8988T (cell line): ENCODE data around the gene ZDHHC12.

Experiments used
- DNase-seq: peaks from one replicate; pipeline ENCODE4 v3.0.0; 2011

The ZDHHC12 gene, protein sequence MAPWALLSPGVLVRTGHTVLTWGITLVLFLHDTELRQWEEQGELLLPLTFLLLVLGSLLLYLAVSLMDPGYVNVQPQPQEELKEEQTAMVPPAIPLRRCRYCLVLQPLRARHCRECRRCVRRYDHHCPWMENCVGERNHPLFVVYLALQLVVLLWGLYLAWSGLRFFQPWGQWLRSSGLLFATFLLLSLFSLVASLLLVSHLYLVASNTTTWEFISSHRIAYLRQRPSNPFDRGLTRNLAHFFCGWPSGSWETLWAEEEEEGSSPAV

DNA sequence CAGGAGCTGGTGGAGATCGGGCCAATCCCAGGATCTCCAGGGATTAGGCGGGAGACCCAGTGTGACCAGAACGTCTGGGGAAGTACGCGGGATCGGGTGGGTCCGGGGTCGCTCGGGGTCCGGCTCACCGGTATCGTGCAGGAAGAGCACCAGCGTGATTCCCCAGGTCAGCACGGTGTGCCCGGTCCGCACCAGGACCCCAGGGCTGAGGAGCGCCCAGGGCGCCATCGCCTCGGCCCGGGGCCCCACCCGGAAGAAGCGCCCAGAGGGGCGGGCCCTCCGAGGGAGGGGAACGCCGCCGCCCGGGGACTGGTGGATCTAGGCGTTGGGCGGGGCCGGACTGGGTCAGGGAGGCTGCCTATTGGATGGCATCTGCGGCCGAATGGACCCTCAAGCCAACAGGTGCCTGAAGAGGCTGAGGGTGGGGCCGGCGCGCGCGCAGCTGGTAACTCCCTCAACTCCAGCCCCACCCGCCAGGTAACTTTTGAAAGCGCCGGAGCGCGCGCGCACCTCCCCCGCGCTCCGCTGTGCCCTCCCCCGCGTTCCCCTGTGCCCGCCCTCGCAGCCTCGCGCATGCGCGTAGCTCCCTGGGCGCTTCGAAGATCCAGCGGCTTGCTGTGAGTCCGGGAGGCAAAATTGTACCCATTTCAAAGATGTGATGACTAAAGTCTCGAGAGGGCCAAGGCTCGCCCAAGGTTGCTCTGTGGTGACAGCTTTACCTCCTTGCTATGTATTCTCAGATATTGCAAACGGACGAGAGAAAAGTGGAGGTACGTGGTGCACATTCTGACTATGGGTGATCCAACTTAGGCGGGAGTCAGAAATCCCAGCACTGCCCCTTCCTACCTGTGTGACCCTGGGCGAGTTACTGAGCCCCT lies at the start of gene ZDHHC12:
TSS of gene ZDHHC12 (minus strand) at position 262 of the 878 bp plus-strand sequence. CDS start at position 228, 34 bp downstream.
- DNase-seq, result peak; percentile 98

DNA sequence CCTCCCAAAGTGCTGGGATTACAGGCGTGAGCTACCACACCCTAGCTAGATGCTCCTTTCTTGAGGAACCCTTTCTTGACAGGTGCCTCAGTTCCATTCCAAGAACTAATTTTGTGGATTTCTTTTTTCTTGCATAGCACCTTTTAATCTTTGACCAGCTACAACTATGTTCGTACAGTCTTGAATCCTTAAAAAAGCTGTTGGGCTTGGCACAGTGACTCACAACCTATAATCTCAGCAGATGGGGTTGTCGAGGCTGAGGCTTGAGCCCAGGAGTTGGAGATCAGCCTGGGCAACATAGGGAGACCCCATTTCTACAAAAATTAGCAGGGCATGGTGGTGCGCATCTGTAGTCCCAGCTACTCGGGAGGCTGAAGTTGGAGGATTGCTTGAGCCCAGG lies 49.1 kb upstream of the ZDHHC12 start:
- DNase-seq, result no peak

DNA sequence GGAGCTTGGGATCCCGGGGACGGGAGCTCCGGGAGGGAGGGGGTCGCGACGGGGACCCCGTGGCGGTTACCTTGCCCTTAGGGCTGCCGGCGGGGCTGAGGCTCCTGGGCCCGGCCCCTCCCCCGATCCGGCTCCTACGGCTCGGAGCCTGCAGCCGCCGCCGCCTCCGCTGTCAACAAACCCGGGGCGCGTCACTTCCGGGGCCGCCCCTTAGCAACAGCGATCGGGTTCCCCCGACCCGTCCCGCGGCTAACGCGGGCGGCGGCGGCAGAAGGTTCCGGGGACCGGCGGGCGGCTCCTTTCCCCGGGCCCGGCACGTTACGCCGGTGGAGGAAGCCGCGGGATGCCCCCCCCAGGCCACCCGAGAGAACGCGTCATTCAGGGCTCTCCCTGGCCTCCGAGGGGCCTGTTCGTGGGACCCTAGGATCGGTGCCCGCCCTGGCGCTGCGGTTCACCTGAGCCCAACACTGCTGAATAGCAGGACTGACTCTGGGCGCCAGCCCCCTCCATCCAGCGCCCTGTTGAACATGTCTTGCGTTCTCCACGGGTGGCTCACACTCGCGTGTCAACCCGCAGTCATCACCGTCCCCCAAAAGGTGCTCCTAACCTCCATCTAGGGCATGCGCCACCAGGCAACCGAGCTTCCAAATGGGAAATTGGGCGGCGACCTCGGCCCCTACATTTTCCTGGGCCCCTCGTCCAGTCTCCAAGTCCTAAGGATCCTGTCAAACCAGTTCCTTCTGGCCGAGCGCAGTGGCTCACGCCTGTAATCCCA lies 48.0 kb upstream of the ZDHHC12 start, which contains the start of gene ZER1:
TSS of gene ZER1 (minus strand) at position 183 of the 775 bp plus-strand sequence. CDS start 16,362 bp downstream, outside the sequence.
- peak; percentile 96 for DNase-seq

DNA sequence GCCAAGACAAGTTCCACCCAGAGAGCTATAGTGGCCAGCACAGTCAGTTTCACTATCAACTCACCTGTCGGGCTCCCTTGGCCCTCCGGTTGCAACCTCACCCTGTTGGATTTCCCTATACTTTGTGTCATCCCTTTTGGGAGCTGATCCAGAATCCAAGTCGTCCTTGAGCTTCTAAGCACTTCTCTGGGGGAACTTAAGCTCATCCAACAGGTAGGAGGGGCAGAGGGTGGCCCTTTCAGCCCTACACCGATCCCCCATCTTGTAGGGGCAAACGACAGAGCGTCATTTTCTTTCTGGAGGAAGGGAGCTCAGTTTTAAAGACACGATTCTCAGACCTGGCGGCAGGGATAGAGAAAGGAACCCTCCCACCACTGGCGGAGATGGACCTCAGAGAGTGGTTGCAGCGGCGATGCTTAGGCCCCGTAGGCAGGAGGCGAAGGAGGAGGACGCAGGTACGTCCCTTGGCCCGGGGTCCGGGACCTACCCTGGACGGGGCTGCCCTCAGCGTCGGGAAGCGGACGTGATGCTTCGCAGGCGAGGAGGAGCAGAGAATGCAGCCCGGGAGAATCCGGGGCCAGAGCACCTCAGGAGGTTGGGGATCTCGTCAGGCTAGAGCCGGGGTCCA lies 47.3 kb upstream of the ZDHHC12 start:
- DNase-seq, result no peak

DNA sequence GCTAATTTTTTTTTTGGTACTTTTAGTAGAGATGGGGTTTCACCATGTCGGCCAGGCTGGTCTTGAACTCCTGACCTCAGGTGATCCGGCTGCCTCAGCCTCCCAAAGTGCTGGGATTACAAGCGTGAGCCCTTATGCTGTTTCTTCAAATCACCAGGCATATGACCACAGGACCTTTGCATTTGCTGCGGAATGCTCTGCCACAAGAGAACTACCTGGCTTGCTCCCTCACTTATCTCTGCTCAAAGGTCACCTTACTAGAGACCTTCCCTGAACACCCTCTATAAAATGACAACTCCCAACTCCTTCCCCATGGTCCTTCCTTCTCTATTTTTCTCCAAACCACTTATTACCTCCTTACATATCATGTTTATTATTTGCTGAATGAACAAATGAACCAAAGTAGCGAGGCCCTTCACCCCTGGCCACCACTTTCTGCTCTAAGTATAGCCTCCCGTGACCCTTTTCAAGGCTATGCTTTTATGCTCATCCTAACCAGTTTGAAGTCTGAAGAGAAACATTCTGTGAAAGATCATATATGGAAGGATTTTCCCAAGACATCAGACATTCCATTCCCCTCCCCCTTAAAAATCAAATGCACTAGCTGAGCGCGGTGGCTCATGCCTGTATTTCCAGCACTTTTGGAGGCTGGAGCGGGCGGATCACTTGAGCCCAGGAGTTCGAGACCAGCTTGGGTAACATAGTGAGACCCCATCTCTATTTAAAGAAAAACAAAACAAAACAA lies 46.5 kb upstream of the ZDHHC12 start:
- DNase-seq, result no peak

DNA sequence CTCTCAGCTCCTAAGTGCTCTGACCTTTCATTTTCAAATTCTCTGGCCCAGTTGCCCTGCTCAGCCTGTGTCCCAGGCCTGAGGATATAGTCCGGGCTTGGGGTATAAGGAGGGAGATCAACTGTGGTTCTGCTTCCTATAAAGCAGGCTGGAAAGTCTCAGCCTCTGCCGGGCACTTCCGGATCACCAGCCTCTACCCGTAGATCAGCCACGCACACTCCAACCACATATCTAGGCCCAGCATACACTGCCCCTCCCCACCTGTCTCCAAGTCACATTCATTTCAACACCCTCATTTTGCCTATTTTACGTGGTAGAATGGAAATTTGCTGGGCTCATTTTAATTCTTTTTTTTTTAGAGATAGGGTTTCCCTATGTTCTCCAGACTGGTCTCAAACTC lies 44.7 kb upstream of the ZDHHC12 start:
- DNase-seq, result no peak

DNA sequence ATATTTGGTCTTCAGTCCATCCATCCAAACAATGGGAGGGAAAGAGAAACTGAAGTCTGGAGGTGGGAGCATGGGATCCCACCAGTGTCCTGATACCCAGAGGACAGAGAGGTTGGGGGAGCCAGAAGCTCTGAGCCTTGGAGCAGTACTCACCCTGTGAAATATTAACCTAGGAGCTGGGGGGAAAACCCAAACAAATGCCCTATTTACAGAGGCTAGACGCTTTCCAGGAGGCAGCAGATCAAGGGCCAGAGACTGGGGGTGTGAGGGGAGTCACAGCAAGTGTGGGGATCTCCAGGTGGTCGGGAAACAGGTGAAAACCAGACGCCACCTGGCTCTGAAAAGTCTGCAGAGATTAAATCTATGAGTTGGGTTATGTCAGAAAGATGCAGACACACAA lies 41.6 kb upstream of the ZDHHC12 start:
- no peak for DNase-seq

DNA sequence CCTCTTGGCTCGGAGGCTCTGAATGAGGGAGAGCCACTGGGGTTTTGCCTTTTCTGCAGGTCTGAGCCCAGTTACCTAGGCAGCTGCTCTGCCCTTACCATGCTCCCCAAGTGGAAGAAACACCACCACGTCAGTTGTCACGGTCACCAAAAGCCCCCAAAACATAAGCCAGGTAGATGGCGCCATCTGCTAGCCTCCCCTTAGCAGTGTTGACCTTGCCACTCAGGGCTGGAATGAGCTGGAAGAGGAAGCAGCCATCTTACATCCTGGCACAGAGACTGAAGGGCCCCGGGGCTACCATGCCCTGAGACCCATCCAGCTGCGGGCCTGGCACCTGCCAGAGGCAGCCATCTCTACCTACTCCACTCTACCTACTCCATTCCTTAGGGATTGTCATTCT lies 40.4 kb upstream of the ZDHHC12 start:
- DNase-seq, result no peak

DNA sequence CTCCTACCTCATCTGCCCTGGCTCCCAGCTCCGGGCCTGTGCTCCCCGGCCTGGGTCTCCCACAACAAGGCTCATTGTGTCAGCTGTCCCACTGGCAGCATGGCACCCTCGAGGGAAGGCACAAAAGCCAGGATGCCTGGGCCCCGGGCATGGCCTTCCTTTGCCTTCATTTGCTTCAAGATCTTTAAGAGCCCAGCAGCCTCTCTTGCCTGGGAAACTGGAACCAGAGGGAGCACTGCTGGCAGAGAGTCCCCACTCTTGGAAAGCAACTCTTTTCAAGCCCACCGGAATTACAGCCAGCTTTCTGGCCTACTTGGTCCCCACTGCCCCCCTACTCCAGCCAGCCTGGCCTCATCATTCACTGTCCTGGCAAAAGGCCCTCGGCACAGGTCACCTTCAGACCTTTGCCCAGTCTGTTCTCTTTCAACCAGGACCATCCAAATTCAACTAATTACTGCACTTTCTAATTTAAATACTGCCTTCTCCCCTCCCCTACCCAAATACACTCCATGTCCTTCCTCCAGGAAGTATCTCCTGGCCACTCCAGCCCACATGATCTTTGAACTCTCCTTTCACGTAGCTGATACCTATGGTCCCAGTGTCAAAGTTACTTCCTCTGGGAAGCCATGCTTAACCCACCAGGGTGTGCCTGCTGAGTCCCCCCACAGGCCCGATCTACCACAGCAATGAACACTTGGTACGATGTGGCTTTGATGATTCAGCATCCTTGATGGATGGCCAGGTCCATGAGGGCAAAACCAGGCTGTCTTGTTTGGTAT lies 38.9 kb upstream of the ZDHHC12 start:
- no peak for DNase-seq

DNA sequence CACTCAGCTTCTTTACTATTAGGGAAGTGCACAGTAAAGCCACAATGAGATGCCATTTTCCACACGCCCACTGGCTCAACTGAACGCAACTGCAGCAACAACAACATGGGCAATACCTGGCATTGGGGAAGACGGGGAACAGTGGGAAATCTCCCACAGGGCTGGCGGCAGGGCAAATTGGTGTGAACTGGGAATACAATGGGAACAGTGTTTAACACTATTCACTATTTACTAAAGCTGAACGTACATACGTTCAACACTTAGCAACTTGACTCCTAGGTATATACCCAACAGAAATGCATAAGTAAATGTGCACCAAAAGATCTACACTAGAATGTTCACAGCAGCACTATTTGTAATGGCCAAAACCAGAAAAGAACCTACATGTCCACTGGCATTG lies 33.7 kb upstream of the ZDHHC12 start:
- DNase-seq, result no peak

DNA sequence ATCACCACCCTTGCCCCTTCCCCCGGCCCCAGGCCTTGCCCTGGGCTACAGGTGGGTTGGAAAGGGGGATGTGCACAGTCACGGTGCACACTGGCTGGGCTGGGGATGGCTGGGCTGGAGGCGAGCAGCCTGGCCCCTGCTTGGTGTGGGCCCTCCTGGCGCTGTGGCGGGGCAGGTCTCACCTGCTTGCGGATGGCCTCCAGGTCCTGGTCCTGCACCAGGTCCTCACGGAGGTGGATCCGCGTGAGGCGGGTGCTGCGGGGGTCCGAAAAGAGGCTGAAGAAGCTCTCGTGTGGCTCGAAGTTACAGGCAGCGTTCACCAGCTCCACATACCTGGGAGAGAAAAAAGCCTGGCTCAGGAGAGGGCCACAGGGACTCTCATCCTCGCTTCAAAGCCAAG lies 29.7 kb upstream of the ZDHHC12 start:
- DNase-seq, result no peak

DNA sequence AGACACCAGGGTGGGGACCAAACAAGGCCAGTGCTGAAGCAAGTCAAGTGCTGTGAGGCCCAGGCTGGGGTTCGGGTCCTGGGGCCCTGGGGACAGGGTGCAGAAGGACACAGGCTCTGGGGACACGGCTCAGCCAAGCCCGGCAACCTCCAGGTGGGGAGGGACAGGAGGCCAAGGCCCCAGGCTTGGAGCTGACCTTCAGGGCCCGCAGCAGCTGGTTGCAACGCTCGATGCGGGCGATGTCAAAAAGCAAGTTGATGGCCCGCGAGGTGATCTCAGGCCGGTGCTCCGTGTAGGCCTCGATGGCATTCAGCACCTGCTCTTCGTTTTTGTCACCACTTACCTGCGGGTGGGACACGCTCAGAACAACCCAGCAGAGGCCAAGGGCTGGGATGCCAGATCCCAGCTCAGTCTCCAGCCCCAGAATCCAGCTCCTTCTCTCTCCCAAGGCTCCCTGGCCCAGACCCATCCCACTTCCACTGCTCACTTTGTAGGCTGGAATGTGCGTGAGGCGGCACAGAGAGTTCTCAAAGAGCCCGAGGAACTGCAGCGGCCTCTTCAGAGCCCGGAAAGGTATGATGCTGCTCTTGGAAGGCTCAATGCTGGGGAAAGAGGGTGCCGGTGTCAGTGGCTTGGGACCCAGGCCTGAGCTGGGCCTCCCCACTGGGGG lies 27.1 kb upstream of the ZDHHC12 start:
- no peak for DNase-seq

DNA sequence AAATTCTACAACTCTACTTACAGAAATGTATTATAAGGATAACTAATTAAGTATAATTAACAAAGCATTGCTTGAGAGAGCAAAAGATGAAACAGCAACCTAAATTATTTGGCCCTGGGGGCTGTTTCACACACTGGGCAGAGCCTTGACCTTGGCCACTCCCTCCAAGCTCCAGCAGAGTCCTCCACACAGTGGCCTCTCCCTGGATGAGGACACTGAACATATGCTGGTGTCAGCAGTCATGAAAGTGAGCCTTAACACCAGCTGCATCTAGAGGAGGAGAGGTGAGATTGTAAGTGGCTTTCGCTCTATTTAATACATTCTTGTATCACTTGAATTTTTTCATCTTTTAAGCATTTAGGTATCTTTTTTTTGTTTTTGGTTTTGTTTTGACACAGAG lies 23.3 kb upstream of the ZDHHC12 start:
- DNase-seq, result no peak

DNA sequence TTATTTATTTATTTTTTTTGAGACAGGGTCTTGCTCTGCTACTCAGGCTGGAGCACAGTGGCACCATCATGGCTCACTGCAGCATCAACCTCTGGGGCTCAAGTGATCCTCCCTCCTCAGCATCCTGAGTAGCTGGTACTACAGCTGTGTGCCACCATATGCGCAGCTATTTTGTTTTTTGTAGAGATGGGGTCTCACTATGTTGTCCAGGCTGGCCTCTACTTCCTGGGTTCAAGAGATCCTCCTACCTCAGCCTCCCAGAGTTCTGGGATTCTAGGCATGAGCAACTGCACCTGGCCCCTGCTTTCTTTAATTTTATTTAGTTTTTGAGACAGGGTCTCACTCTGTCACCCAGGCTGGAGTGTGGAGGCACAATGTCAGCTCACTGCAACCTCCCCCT lies 19.5 kb upstream of the ZDHHC12 start:
- DNase-seq, result no peak

DNA sequence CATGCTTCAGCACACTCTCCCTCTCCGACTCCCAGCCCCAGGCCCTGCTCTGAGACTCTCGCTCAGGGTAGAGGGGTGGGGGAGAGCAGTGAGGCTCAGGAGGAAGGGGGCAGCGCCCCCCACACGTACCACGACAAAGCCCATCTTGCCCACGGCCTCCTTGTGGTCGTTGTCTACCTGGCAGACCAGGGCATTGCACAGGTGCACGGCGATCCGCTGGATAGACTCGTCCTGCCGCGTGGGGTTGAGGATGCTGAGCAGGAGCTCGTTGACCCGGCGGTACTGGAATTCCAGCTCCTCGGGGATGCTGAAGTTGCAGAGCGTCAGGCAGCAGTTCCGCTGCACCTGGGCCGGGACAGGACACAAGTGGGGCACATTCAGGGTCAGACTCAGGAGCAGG lies 18.5 kb upstream of the ZDHHC12 start:
- no peak for DNase-seq

DNA sequence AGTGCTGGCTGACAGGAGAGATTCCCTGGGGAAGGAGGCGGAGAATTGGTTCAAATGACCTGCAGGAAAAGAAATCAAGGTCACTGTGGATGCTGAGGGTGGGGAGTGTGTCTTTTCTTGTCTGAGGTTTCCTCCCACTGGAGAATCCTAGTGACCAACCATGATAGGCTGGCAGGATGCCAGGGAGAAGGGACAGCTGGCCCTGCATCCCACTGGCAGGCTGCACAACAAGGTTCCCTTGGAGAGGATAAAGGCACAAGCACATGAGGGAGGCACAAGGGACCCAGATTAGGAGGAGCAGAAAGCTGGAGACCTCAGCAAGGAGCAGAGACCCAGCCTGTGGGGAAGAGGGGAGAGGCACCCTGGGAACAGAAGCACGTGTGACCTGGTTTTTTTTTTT lies 11.4 kb upstream of the ZDHHC12 start:
- no peak for DNase-seq

DNA sequence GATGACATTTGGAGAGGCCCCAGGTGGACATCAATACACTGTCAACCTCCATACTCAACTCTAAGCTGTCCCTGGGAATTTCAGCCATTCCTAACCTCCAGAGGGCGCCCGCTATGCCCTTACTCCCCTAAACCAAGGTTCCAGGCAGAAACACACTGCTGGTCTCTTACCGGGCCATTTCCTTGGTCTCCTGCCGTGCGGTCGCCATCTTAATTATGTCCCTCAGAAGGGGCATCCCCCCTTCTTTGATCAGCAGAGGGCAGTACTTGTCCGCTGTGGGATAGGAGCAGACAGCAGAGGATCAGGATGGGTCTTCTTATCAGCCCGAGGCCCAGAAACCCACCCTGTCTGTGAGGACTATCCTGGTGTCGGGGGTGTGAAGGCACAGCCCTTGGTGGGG lies 9.3 kb upstream of the ZDHHC12 start:
- peak; percentile 77 for DNase-seq

DNA sequence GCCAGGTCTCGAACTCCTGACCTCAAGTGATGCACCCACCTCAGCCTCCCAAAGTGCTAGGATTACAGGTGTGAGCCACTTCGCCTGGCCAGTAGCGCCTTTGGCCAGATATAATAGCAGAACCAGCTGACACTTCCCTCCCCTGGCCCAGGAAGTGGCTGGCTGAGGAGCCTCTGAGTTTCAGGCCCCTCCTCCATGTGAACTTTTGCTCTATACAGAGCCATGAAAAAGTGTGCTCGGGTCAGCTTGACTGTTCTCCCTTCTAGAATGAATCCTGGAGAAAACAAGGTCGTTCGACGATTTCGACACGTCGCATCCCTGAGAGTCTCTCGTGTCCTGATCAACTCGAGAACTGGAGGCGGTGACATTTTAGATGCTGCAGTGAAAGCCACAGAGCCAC lies 8.6 kb upstream of the ZDHHC12 start:
- DNase-seq, result no peak

DNA sequence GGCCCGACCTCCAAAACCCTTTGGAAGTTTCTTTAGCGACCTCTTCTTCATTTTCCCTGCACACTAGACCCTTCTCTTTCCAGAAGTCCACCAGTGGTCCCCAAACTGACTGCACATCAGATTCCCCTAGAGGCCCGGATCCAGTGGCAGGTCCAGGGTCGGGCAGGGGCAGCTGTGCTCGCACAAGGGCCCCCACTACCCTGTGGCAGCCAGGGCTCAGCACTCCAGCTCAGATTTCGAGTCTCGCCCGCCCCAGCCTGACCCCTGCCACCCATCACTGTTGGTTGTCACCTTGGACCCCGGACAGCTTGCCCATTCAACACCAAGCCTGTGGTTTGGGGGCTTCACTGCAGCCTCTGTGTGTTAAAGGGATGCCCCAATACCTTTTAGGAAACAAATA lies 7.8 kb upstream of the ZDHHC12 start:
- no peak for DNase-seq

DNA sequence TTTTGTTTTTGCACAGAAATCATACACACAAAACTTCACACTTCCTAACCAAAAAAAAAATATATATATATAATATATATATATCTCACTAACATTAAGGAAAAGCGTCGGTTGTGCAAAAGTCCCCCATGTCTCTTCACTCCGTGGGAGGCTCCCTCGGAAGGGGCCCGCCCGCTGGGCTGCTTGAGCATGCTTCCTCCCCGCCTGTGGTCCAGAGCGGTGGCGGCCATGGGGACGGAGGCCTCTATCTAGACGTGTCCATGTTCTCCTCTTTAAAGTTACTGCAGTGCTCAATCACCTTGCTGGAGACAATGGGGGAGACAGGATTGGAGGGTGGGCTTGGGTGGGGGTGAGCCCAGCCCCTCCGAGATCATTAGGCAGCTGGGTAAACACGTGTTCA lies 7.2 kb upstream of the ZDHHC12 start:
- DNase-seq, result no peak
